OCI-LY1 (cell line): ENCODE results near the gene PKIB.

Source experiments
- H2AFZ ChIP-seq: fragments of 200-600 bp; sonication (generic), shearing (Covaris generic); 2 replicates; pipeline ENCODE4 v1.6.0; 2014; ENCODE audit warnings: antibody characterized with exemption, mild to moderate bottlenecking, low read length
- H3F3A ChIP-seq: fragments of 200-600 bp; sonication (generic), shearing (Covaris generic); 2 replicates; pipeline ENCODE4 v1.6.0; 2014; ENCODE audit warnings: mild to moderate bottlenecking, antibody characterized with exemption, low read length, moderate library complexity; ENCODE audit not compliant: insufficient read depth
- H3K27ac ChIP-seq: fragments of 200-600 bp; sonication (generic); 2 replicates; pipeline ENCODE4 v1.5.1; 2014; ENCODE audit warnings: low read length, mixed run types, mild to moderate bottlenecking, low read depth; ENCODE audit not compliant: poor library complexity, severe bottlenecking
- H3K27me3 ChIP-seq: fragments of 200-600 bp; sonication (generic); 2 replicates; pipeline ENCODE4 v1.6.0; 2014; ENCODE audit warnings: antibody characterized with exemption, mild to moderate bottlenecking, low read length, moderate library complexity; ENCODE audit not compliant: insufficient read depth
- H3K36me3 ChIP-seq: fragments of 200-600 bp; sonication (generic); 2 replicates; pipeline ENCODE4 v1.6.1; 2014; ENCODE audit warnings: mild to moderate bottlenecking, antibody characterized with exemption, low read length, moderate library complexity, mixed read lengths; ENCODE audit not compliant: insufficient read depth
- H3K4me1 ChIP-seq: fragments of 200-600 bp; sonication (generic); 2 replicates; pipeline ENCODE4 v1.5.1; 2014; ENCODE audit warnings: mild to moderate bottlenecking, low read length, moderate library complexity; ENCODE audit not compliant: insufficient read depth, severe bottlenecking
- H3K4me2 ChIP-seq: fragments of 200-600 bp; sonication (generic), shearing (Covaris generic); 2 replicates; pipeline ENCODE4 v1.6.1; 2014; ENCODE audit warnings: low read length
- H3K4me3 ChIP-seq: fragments of 200-600 bp; sonication (generic); 2 replicates; pipeline ENCODE4 v1.5.1; 2014; ENCODE audit warnings: low read length, low read depth, mild to moderate bottlenecking, mixed read lengths; ENCODE audit not compliant: poor library complexity, severe bottlenecking
- H3K79me2 ChIP-seq: fragments of 200-600 bp; shearing (Covaris generic); 2 replicates; pipeline ENCODE4 v1.6.1; 2016; ENCODE audit warnings: mixed run types, low read length, mixed read lengths; ENCODE audit not compliant: insufficient read depth
- H3K9ac ChIP-seq: fragments of 200-600 bp; sonication (generic), shearing (Covaris generic); 2 replicates; pipeline ENCODE4 v1.6.1; 2014; ENCODE audit warnings: mild to moderate bottlenecking, low read length, mixed read lengths
- H3K9me2 ChIP-seq: fragments of 200-600 bp; sonication (generic), shearing (Covaris generic); 2 replicates; pipeline ENCODE4 v1.6.1; 2014; ENCODE audit warnings: low read depth, mild to moderate bottlenecking, low read length, mixed read lengths
- H3K9me3 ChIP-seq: fragments of 200-600 bp; shearing (Covaris generic); 2 replicates; pipeline ENCODE4 v1.6.1; 2014; ENCODE audit warnings: low read length, mixed read lengths
- H4K20me1 ChIP-seq: fragments of 200-600 bp; sonication (generic), shearing (Covaris generic); 2 replicates; pipeline ENCODE4 v1.6.0; 2016; ENCODE audit warnings: mild to moderate bottlenecking, low read length; ENCODE audit not compliant: insufficient read depth
- EZH2 ChIP-seq: fragments of 200-600 bp; sonication (generic), shearing (Covaris generic); IDR thresholded peaks from 2 replicates; pipeline ENCODE4 v1.8.0; 2017; ENCODE audit warnings: borderline replicate concordance, mixed run types, mild to moderate bottlenecking, antibody characterized with exemption, low read length, moderate library complexity, mixed read lengths
- TF ChIP-seq, protein P1 (sequence below): fragments of 200-600 bp; sonication (generic), shearing (Covaris generic); IDR thresholded peaks from 2 replicates; pipeline ENCODE4 v1.5.1; 2017; ENCODE audit warnings: mild to moderate bottlenecking, antibody characterized with exemption, low read length, moderate library complexity, mixed read lengths

The PKIB gene

DNA sequence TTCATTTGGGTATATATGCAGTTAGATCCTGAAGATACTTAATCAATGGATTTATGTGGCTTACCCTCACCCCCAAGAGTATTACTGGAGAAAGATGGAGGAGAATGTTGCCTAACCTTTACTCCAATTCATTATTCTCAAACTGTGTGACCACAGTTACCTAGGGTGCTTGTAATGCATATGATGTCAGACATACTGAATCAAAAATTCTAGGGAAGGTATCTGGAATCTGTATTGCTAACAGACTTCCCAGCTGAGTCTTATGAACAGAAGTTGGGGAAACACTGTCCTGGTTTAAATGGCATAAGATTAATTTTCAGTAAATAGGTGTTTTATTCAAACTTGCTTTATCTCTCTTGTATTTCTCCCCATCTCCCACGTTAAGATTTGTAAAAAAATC is 83.9 kb downstream of the PKIB start:
- no peak for TF ChIP-seq EZH2
- TF ChIP-seq, protein P1, sequence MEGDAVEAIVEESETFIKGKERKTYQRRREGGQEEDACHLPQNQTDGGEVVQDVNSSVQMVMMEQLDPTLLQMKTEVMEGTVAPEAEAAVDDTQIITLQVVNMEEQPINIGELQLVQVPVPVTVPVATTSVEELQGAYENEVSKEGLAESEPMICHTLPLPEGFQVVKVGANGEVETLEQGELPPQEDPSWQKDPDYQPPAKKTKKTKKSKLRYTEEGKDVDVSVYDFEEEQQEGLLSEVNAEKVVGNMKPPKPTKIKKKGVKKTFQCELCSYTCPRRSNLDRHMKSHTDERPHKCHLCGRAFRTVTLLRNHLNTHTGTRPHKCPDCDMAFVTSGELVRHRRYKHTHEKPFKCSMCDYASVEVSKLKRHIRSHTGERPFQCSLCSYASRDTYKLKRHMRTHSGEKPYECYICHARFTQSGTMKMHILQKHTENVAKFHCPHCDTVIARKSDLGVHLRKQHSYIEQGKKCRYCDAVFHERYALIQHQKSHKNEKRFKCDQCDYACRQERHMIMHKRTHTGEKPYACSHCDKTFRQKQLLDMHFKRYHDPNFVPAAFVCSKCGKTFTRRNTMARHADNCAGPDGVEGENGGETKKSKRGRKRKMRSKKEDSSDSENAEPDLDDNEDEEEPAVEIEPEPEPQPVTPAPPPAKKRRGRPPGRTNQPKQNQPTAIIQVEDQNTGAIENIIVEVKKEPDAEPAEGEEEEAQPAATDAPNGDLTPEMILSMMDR: no peak
- H3K9ac ChIP-seq: no peak overlapping the region
- H3F3A ChIP-seq: no peaks in the 10 kb centered on the region
- H3K4me2 ChIP-seq: no peak overlapping the region
- H3K27me3 ChIP-seq: no peaks in the 10 kb centered on the region
- no peaks in the 10 kb centered on the region for H3K79me2 ChIP-seq
- H3K4me1 ChIP-seq: no peaks in the 10 kb centered on the region
- H3K9me3 ChIP-seq: no peaks in the 10 kb centered on the region
- H3K27ac ChIP-seq: no peak overlapping the region
- no peak overlapping the region for H2AFZ ChIP-seq
- no peaks in the 10 kb centered on the region for H3K9me2 ChIP-seq
- H3K4me3 ChIP-seq: no peak overlapping the region
- no peaks in the 10 kb centered on the region for H4K20me1 ChIP-seq
- H3K36me3 ChIP-seq: no peaks in the 10 kb centered on the region

DNA sequence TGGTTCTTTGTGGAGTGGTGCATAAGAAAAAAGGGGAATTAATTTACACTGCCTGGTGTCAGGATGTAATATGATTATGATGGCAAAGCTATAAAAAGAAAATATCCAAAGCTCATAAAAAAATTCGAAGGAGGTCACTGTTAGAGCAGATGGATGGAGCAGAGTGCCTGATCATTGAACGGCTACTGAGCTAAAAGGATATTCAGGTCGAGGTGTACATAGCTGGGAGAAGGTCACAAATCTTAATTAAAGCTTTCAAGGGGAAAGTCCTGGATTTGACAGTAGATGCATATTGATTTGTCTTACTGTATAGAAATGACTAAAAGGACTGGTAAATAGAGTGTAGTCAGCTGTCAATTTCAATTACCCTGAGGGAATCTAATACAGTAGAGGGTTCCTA is 84.4 kb downstream of the PKIB start:
- Histone ChIP-seq H3K4me1 (no peaks in the 10 kb centered on the region), H3K4me2 (no peak overlapping the region), H3K79me2 (no peaks in the 10 kb centered on the region), H3F3A (no peaks in the 10 kb centered on the region), H3K9ac (no peak overlapping the region), H3K36me3 (no peaks in the 10 kb centered on the region), H4K20me1 (no peaks in the 10 kb centered on the region), H3K9me3 (no peaks in the 10 kb centered on the region), H2AFZ (no peak overlapping the region), H3K9me2 (no peaks in the 10 kb centered on the region), H3K27me3 (no peaks in the 10 kb centered on the region), H3K4me3 (no peak overlapping the region), H3K27ac (no peak overlapping the region)
- no peak for TF ChIP-seq EZH2
- TF ChIP-seq, protein P1: no peak

DNA sequence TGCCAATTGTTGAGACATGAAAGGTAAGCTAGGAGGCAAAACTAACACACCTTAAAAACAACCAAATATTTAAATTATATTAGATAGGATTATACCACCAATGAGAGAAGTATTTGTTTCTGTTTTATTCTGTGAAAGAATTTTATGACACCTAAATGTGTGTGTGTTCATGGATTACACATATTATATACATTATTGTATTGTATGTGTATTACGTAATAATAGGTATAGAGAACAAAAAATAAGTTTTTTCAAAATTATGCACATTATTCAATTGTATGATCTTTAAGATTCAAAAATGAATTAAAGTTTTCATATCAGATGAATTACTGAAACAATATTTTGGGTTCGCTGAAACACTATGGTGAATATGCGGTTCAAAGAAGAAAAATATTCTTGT is 85.0 kb downstream of the PKIB start:
- TF ChIP-seq, protein P1: no peak
- TF ChIP-seq EZH2: no peak
- H3K9ac ChIP-seq: no peak overlapping the region
- H3K79me2 ChIP-seq: no peaks in the 10 kb centered on the region
- H3K9me3 ChIP-seq: no peaks in the 10 kb centered on the region
- H3F3A ChIP-seq: no peaks in the 10 kb centered on the region
- H4K20me1 ChIP-seq: no peaks in the 10 kb centered on the region
- H3K36me3 ChIP-seq: no peaks in the 10 kb centered on the region
- H2AFZ ChIP-seq: no peak overlapping the region
- no peaks in the 10 kb centered on the region for H3K4me1 ChIP-seq
- no peak overlapping the region for H3K4me2 ChIP-seq
- H3K27me3 ChIP-seq: no peaks in the 10 kb centered on the region
- H3K9me2 ChIP-seq: no peaks in the 10 kb centered on the region
- H3K4me3 ChIP-seq: no peak overlapping the region
- no peak overlapping the region for H3K27ac ChIP-seq
